GM18507 (cell line): ENCODE results near the gene MYH7B.

Source experiments
- DNase-seq: peaks from one replicate; pipeline ENCODE4 v3.0.0; 2011; ENCODE audit warnings: low read depth; ENCODE audit not compliant: insufficient read length; ENCODE audit errors: extremely low spot score
- FAIRE-seq: peaks from 2 replicates; lab custom pipeline; 2011; peaks lifted over from hg19 to GRCh38; lab: Jason Lieb, UNC

The MYH7B gene

DNA sequence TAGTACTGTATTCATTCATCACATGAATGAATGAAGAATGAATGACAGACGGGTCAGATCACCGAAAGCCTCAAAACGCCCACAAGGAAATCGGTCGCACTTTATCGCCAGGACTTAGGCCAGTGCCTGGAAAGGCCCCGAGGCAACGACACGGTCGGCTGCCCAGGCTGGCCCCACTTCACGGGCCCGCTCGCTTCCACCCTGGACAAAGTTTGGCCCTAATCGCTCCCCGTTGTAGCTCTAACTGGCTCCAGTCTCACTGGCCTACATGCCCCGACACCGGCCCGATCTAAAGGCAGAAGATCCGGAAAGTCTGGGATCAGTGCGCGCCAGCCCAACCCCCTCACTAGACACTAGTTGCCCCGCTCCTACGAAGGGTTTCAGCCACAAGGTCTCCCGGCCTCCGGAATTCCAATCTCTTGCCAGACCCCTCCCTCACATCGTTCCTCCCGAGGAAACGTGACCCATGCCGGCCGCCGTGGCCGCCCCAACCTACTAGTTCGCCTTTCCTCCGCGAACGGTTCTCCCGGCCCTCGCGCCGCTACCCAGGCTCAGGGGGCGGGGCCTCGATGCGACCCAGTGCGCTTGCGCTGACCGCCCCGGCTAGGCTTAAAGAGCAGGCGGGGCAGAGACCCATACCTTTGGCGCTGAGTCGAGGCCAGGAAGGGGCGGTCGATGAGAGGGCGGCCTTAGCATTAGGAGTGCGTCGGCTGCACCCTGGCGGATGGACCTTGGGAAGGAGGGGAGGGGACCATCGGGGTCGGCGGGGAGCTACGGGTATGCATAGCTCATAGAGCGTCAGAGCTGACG is at the start of gene MYH7B, which contains the start of gene GSS:
Gene MYH7B (plus strand): TSS at position 638 of the 810 bp plus-strand sequence. CDS start 22,138 bp downstream, outside the sequence.
Gene GSS (minus strand): TSS at position 576 of the 810 bp plus-strand sequence. CDS start 3,954 bp downstream, outside the sequence.
- peak; percentile 89 for FAIRE-seq
- DNase-seq, result peak; percentile 98

DNA sequence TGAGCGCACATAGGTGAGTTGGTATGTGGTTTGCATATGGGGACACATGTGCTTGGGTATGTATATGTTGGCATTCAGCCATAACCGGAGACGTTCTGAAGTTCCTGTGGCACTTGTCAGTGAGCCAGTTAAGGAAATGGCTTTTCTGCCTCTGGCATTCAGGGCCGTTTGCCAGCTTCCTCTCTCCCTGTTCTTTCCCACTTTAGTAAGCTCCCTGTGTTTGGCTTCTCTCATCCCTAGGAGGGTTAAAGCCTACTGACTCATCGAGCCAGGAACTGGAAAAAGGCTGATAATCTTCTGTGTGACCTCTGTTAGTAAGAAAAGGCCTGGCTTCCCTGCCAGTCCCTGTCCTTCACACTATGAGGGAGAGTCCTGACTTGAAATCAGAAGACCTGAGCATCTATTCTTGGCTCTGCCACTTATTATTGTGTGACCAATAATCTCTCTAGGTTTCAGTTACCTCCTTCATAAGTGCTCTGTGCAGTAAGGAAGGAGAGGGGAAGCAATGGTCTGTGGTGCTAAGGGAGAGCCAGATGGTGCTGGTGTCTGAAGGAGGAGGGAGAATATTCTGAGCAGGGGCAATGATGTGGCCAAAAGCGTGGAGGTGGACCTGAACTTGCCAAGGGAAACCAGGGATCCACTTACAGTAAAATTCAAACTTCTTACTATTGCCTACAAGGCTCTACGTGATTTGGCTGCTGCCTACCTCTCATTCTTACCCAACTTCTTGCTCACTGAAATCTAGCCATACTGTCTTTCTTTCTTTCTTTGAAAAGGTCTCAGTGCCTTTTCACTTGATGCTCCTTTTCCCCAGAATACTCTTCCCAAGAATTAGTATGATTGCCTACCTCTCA is 47.8 kb upstream of the MYH7B start:
- DNase-seq (no peak), FAIRE-seq (no peak)

DNA sequence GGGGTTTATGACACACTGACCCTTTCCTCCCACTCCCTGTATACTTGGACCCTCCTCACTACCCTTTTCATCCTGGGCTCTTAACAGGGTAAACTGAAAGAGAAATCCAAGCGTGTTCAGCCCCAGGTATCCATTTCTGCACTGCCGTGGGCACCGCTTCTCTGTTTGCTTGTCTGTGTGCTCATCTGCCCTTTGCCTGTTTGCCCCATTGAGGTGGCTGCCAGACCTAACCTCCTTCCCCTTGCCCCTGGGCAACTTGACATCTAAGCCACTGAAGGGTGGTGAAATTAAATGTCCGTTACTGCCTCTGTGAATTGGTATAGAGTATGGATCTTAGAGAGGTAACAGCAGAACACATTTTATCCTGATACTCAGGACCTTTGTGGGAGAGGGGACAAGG is 40.5 kb upstream of the MYH7B start:
- FAIRE-seq (no peak), DNase-seq (no peak)

DNA sequence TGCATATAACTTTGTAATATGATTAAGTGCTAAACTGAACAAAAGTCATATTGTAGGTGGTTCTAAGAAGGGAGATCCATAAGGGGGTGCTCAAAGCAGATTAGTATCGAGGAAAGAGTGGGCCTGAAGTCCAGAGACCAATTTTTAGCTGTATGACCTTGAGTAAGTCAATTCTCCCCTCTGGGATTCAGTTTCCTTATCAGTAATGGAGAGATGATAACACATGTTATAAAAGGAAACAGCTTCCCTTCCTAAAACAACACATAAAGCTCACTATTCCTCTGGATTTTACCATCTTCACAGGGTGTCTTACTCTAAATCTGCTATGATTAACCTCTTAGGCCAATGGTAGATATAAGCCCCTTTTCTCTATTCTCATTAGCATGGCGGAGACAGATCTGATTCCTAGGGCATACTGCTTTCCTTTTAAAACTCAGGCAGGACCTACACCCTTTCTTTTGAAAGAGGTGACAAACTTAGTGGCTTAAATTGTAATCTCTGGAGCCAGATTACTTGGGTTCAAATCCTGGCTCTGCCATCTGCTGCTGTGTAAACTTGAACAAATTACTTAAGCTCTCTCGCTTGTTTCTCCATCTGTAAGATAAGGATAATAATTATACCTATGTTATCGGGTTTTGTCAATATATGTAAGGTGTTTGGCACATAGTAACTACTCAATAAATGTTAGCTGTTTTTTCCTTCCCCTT is 39.8 kb upstream of the MYH7B start:
- FAIRE-seq, result no peak

DNA sequence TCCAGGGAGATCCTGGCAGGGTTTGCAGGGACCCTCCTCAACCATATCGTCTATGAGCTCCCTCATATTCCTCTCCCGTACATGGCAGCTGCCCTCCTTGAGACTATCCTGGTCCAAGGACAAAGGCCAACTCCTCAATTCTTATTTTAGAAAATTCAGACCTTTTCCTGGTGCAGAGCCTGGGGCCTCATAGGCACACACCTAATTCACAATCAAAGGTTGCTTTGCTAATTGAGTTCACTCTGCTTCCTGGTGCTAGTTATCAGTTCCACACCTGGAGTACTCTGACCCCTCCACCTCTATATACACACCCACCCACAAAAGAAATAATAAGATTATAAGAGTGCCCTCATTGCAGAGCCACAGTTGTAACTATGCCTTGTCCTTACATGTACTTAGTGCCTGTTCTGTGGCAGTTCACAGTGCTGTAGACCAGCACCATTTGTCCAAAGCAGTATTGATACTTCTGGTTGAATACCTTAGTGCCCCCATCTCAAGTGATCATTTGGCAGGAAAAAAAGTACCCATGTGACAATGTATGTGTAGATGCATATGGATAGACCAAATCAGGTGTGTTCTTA is 38.8 kb upstream of the MYH7B start:
- FAIRE-seq (no peak), DNase-seq (no peak)

More for the DNA sequence above, 39.8 kb upstream of the MYH7B start:
- no peak for DNase-seq

DNA sequence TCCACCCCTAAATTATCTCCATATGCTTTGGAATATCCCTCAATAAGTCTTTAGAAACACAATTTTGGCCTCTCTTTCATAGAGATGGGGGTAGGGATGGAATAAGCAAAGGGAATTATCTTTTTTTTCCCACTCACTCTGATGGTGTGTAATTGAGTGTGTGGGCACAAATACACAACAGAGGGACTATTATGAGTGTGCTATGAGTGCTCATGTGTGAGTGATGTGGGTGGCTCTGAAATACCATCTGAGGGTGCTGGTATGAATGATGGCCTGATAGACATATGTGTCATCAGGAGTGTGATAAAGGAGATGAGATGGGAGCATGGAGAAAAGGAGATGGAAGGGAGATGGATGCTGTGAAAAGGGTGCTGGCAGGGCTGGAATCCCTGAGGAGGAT is 35.6 kb upstream of the MYH7B start:
- no peak for DNase-seq

DNA sequence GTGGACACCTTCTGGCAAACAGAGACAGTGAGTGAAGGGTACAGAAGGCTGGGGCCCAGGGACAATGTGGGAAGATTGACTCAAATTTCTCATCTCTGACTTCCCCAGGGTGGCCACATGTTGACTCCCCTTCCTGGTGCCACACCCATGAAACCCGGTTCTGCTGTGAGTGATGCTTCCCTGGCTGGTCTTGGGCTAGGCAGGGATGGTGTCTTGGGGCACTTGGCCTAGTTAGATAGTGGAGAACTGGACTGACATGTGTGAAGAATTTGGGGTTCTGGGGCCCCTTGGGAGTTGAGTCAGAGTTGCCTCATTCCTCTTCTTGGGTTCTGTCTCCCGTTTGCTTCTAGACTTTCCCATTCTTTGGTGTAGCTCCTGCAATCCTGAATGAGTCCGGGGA is 34.2 kb upstream of the MYH7B start:
- DNase-seq (no peak), FAIRE-seq (no peak)

More for the DNA sequence above, 35.6 kb upstream of the MYH7B start:
- no peak for FAIRE-seq

DNA sequence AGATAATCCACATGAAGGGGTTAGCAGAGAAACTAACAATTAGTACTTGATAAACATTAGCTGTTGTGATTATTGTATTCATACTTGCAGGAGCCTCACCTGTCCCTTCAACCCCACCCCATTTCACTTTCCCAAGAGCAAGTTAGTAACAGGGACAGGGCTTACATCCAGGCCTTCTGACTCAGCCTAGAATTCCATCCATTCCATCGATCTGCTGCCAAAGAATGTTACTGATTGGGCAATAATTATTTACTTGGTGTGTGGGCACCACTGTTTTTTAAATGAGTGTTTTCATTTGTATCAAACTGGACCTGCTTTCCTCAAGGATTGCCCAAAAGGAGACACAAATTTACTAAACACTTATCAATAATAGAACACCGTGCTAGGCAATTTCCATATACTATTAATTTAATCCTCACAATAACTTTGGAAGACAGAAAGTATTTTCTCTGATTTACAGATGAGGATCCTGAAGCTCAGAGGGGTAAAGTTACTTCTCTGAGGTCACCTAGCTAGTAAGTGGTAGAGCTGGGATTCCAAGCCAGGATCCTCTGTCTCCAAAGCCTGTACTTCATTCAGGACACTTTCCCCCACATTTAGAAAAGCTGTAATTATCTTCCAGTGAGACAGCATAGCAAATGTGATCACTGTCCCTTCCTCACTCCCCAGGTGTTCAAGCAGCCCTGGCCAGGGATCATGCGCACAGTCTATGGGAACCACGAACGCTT is 32.9 kb upstream of the MYH7B start:
- no peak for FAIRE-seq
- no peak for DNase-seq

DNA sequence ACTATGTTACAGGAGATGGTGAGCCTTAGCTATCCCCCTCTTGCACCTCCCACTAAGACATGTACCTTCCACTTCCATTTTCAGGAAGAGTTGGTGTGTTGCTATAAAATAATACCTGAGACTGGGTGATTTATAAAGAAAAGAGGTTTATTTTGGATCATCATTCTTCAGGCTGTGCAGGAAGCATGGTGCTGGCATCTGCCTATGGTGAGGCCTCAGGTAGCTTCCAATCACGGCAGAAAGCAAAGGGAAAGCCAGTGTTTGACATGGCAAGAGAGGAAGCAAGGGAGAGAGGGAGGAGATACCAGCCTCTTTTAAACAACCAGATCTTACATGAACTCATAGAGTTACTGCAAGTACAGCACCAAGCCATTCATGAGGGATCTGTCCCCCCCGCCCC is 32.3 kb upstream of the MYH7B start:
- no peak for FAIRE-seq
- DNase-seq, result no peak

DNA sequence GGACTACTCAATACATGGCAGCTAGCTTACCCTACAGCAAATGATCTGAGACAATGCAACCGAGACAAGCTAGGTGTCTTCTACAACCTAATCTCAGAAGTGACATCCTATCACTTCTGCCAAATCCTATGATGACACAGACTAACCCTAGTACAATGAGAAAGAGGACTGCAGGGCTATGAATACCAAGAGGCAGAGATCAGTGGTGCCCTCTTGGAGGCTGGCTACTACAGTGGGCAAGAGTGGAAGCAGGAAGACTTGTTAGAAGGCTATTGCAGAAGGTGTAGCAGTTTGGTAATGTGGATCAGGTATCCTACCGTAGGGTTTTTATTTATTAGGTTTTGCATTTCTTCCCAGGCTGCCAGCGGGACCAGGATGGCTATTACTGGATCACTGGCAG is 30.3 kb upstream of the MYH7B start:
- DNase-seq (no peak), FAIRE-seq (no peak)

DNA sequence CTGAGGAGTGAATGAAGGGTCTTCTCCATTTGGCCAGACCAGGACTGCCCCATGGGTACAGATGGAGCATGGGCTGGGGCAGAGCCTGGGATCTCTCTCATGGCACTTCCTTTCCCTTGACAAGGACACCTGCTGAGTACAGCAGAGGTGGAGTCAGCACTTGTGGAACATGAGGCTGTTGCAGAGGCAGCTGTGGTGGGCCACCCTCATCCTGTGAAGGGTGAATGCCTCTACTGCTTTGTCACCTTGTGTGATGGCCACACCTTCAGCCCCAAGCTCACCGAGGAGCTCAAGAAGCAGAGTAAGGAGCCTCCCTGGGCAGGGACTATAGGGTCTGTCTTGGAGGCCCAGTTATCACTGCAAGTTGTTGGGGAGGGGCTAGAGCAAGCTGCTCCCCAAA is 29.7 kb upstream of the MYH7B start:
- FAIRE-seq (no peak), DNase-seq (no peak)

DNA sequence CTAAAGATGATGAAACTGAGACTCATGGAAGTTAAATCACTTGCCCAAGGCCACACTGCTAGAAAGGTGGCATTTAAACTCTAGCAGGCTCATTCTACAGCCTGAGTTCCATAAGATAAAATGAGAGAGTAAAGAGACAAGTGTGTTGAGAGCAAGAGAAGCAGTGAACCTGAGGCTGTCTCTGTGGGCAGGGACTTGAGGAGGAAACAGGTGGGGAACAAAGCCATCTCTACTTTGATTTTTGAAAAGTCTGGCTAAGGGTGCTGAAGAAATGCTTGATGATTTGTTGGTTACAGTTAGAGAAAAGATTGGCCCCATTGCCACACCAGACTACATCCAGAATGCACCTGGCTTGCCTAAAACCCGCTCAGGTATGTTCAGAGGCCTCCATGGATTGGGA is 29.1 kb upstream of the MYH7B start:
- FAIRE-seq (no peak), DNase-seq (no peak)

DNA sequence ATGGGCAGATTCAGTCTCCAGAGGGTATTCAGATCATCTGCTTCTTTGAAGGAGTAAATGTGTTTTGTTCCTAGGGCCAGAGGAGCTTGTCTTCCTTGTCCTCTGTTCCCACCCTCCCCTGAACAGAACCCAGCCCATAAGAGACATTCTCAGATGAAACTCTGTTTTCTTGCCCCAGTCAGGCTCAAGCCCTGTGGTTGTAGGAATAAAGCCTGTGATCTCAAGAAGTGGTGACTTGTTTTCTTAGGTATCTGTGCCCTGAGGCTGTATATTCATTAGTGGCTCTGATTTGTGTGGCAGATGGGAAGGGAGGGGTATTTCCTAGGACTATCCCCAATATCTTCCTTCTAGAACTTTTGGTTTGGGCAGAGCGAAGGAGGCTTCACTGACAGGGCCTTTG is 27.9 kb upstream of the MYH7B start:
- FAIRE-seq (no peak), DNase-seq (no peak)

DNA sequence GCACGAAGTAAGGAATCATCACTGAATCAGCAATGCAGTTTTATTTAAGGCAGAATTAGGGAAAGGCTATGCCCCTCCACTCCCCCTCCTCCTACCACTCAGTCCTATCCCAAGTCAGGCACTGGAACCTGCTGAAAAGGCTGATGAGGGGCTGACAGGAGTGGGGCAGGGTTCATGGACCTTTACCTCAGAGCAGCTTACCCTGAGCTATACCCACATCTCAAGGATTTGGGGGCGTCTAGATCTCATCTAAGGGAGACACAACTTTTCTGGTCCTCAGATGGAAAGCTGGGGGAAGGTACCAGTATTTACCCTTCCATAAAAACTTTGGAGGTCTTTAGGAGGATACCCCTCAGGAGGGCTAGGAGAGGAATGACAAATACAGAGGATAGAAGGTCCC is 27.3 kb upstream of the MYH7B start:
- FAIRE-seq (no peak), DNase-seq (no peak)

DNA sequence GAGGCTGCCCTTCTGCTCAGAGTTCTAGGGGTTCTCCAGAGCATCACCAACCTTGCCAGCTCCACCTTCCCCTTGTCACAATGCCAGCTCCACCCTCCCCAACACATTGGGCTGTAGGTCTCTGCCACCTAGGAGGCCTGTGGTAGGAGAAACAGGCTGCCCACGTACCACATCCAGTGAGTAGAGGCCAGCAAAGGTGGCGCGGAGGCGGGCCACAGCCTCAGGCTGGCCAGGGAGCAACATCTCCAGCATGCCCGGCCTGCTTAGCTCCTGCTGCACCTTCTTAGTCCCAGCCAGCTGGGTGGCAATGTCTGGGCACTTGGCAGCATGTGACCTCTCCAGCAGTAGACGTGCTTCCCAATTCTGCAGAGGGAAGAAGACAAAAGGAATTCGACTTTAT is 23.9 kb upstream of the MYH7B start:
- FAIRE-seq, result no peak
- DNase-seq, result no peak

DNA sequence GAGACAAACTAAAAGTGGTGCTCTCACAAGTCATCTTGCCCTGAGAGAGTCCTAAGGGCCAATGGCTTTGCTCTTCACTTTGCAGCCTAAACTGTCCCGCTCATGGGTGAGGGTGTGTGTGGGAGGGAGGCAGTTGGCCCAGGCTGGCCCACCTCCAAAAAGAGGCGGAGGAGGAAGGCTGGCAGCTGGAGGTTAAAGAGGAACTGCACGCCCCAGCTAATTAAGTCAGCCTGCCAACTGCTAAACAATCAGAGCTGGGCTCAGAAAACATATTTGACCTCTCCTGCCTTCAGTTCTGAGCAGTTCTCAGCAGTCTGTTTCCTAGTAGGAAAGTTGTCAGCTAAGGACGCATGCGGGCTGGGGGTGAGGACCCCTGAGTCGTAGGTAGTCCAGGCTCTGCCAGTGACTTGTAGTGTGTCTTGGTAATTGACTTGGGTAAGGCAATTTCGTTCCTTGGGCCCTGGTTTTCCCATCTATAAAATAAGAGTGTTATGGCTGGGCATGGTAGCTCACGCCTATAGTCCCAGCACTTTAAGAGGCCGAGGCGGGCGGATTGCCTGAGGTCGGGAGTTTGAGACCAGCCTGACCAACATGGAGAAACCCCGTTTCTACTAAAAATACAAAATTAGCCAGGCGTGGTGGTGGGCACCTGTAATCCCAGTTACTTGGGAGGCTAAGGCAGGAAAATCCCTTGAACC is 17.1 kb upstream of the MYH7B start:
- FAIRE-seq (no peak), DNase-seq (no peak)

DNA sequence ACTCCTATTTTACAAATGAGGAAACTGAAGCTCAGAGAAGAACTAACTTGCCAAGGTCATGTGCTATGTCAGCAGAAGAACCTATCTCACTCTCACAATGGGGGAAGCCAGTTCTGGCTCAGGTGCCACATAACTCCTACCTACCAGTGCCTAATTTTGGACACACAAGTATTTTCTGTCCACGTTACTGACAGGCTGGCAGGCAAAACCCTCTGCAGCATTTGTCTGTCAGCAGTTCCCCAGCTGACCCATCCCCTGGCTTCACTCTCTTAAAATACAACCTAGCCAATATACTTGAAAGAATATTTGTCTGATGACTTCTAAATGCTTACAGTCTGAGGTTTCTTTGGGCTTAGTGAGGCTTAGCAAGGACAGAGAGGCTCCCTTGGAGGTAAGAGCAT is 15.6 kb upstream of the MYH7B start:
- no peak for FAIRE-seq
- DNase-seq, result no peak

DNA sequence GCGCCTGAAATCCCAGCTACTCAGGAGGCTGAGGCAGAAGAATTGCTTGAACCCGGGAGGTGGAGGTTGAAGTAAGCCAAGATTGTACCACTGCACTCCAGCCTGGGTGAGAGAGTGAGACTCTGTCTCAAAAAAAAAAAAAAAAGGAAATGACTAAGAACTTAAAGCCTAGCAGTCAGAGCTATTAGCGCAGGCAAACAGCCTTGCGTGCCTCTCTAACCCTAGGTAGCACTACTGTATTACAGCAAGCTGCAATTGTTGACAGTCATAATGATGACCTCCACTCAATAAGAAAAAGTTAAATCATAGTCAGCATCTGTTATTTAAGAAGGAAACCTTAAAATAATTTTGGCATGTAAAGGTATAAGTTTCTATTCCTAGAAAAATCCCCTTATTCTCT is 14.4 kb upstream of the MYH7B start:
- no peak for FAIRE-seq
- no peak for DNase-seq

DNA sequence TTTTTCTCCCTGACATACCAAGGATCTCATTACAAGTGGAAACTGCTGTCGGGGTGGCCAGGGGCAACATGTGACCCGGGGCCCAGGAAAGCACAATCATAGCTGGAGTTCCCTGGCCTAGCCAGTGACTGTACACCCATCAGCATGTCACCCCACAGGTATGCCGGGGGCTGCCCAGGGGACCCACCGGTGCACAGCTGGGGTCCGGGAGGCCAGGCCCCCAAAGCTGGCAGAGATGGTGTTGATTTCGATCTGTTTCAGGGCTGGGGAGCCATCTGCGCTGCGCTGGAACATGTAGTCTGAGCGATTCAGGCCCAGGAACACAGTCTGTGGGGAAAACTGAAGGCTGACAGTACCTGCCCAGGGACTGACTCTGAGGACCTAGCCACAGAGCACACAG is 13.4 kb upstream of the MYH7B start:
- no peak for FAIRE-seq

More for the DNA sequence above, 13.4 kb upstream of the MYH7B start:
- no peak for DNase-seq
